Kidney (tissue), 14 donors: ENCODE results near the gene WDR17. TPM values are rescaled to one million over a fixed set of nuclear protein-coding genes. Genes with fewer than 3 reads are reported as not detected.

Source experiments
- DNase-seq, 5 donors: peaks; one replicate each; pipeline ENCODE4 v3.0.0-alpha.2; 2013 to 2020
- FAIRE-seq: peaks from 2 replicates; lab custom pipeline; 2012; peaks lifted over from hg19 to GRCh38; lab: Jason Lieb, UNC
- H3K27ac ChIP-seq, 2 donors: one replicate each; pipeline ENCODE4 v1.7.0; 2013; ENCODE audit warnings: low read depth in 2 of 2, low read length in 2 of 2, inconsistent platforms in 1 of 2
- H3K27me3 ChIP-seq: one replicate; pipeline ENCODE4 v1.7.1; 2013; ENCODE audit warnings: low read length, inconsistent platforms; ENCODE audit not compliant: control insufficient read depth, insufficient read depth
- H3K36me3 ChIP-seq, 3 donors: one replicate each; pipeline versions ENCODE4 v1.7.0 to v1.7.1; 2013; ENCODE audit warnings: low read length in 3 of 3, control low read depth in 1 of 3, inconsistent platforms in 1 of 3; ENCODE audit not compliant: insufficient read depth in 3 of 3, control insufficient read depth in 2 of 3
- H3K4me1 ChIP-seq, 3 donors: one replicate each; pipeline versions ENCODE4 v1.7.0 to v1.7.1; 2013; ENCODE audit warnings: low read length in 3 of 3, inconsistent platforms in 1 of 3, low read depth in 1 of 3; ENCODE audit not compliant: control insufficient read depth in 2 of 3, insufficient read depth in 2 of 3
- H3K4me3 ChIP-seq, 3 donors: one replicate each; pipeline versions ENCODE4 v1.7.0 to v1.8.1; 2013; ENCODE audit warnings: low read length in 3 of 3, control low read depth in 1 of 3, inconsistent platforms in 1 of 3
- H3K9ac ChIP-seq, 3 donors: one replicate each; pipeline versions ENCODE4 v1.7.0 to v1.7.1; 2013; ENCODE audit warnings: low read length in 3 of 3, control low read depth in 1 of 3, inconsistent platforms in 1 of 3
- H3K9me3 ChIP-seq, 3 donors: one replicate each; pipeline versions ENCODE4 v1.7.0 to v1.7.1; 2013; ENCODE audit warnings: low read length in 3 of 3, control low read depth in 1 of 3, inconsistent platforms in 1 of 3; ENCODE audit not compliant: control insufficient read depth in 2 of 3, insufficient read depth in 1 of 3
- intact Hi-C: fragments of 100-400 bp; cut with DNase I; formaldehyde crosslinking; loops from one replicate; pipeline ENCODE4 v1.11.1; 2022
- polyA plus RNA-seq: library from polyadenylated mRNA; stranded (reverse); fragments of 350-450 nt; fragmentation: Illumina TruSeq; extraction: RNeasy Lipid Tissue Mini Kit (QIAGEN cat#74804); gene quantifications from one replicate; pipeline ENCODE4 v1.2.3, GENCODE V29; 2014; ENCODE audit warnings: low read depth, low replicate concordance; ENCODE audit not compliant: insufficient read depth
- total RNA-seq: library from RNA; stranded (reverse); fragmentation: NEBNext Ultra II Directional; extraction: Animal tissue kit (Norgen Biotek cat#: 25700); gene quantifications from one replicate; pipeline ENCODE4 v1.2.1, GENCODE V29; 2021
- TF ChIP-seq, protein P1 (sequence below): IDR thresholded peaks from 3 replicates; pipeline ENCODE4 v1.5.1; 2012; ENCODE audit warnings: mild to moderate bottlenecking, moderate library complexity, borderline replicate concordance; ENCODE audit not compliant: insufficient read depth; ENCODE audit errors: extremely low read depth
- donor health status: control.
- donor health status: control.
- donor health status: control.
- donor health status: control.
- donor health status: control.
- donor health status: DM: yes; HTN: yes; CAD: no.
- donor health status: Normal renal cell carcinoma (clear cell type).

Gene WDR17
- total and polyA plus RNA-seq, 2 donors from 2014 or later, result 1.4 to 6.4 TPM

DNA sequence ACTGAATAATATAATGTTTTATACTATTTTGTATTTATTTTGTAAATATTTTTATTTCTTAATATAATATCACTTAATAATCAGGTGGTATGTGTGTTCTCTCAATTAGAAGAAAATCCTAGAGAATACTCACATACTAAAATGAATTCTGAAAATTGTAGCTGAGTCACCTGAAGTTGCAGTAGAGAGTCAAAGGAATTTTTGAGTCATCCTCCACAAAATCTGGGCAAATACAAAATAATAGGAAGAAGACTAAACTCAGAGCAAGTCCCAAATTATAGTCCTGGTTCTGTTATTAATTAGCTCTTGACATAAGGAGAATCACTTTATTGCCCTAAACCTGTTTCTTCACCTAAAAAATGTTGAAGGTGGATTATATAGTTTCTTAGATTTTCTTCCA lies 72.0 kb downstream of the WDR17 start:
- Histone ChIP-seq H3K27ac (no peak overlapping the region), H3K4me3 (no peak overlapping the region), H3K9me3 (no peaks in the 10 kb centered on the region), H3K27me3 (no peaks in the 10 kb centered on the region), H3K4me1 (no peaks in the 10 kb centered on the region), H3K9ac (no peak overlapping the region), H3K36me3 (no peaks in the 10 kb centered on the region)
- TF ChIP-seq, protein P1, sequence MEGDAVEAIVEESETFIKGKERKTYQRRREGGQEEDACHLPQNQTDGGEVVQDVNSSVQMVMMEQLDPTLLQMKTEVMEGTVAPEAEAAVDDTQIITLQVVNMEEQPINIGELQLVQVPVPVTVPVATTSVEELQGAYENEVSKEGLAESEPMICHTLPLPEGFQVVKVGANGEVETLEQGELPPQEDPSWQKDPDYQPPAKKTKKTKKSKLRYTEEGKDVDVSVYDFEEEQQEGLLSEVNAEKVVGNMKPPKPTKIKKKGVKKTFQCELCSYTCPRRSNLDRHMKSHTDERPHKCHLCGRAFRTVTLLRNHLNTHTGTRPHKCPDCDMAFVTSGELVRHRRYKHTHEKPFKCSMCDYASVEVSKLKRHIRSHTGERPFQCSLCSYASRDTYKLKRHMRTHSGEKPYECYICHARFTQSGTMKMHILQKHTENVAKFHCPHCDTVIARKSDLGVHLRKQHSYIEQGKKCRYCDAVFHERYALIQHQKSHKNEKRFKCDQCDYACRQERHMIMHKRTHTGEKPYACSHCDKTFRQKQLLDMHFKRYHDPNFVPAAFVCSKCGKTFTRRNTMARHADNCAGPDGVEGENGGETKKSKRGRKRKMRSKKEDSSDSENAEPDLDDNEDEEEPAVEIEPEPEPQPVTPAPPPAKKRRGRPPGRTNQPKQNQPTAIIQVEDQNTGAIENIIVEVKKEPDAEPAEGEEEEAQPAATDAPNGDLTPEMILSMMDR, result no peak
- intact Hi-C loops, result no loop called here
- FAIRE-seq, result no peak
- no peak for DNase-seq

DNA sequence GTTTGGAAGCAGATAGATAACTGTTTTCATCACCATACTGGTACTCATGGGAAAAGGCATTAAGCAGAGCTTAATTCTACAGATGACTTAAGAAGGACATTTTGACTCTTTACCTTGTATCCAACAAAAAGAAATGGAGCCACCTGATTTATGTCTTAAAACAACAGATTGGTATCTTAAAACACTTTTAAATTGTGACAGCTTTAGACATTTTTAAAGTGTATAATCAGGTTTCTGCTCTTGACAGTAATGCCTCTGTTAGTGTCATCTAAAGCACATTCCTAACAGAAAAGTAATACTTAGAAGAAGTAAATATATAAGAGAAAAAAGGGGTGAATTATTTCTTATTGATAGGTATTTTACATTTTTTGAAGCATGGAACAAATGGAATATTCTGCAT lies 73.9 kb downstream of the WDR17 start:
- Histone ChIP-seq H3K27me3 (no peaks in the 10 kb centered on the region), H3K27ac (no peak overlapping the region), H3K4me1 (no peaks in the 10 kb centered on the region), H3K9me3 (no peaks in the 10 kb centered on the region), H3K4me3 (no peak overlapping the region), H3K9ac (no peak overlapping the region), H3K36me3 (no peaks in the 10 kb centered on the region)
- FAIRE-seq (no peak), DNase-seq (no peak)
- TF ChIP-seq, protein P1, result no peak
- intact Hi-C loops, result no loop called here

DNA sequence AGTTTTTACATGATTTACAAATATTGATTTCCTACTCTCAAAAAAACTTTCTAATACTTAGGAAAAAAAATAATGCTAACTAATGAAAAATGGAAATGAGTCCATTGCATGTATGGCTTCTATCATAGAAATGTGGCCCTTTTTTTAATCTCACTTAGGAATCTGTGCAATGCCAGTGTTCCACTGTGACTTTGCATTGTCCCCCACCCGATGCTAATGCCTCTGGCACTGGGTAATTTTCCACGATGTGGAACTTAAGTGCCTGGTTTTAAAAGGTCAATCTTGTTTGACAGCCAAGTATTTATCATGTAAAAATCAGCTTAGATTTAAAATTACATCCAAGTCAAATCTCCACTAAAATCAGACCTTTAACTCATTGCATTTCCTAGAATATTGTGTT lies 76.6 kb downstream of the WDR17 start:
- intact Hi-C loops, result no loop called here
- H3K9me3 ChIP-seq, result no peaks in the 10 kb centered on the region
- TF ChIP-seq, protein P1, result no peak
- no peaks in the 10 kb centered on the region for H3K27me3 ChIP-seq
- no peak overlapping the region for H3K4me3 ChIP-seq
- DNase-seq, result no peak
- no peaks in the 10 kb centered on the region for H3K36me3 ChIP-seq
- no peak overlapping the region for H3K27ac ChIP-seq
- no peaks in the 10 kb centered on the region for H3K4me1 ChIP-seq
- FAIRE-seq, result peak; percentile 32
- H3K9ac ChIP-seq, result no peak overlapping the region

DNA sequence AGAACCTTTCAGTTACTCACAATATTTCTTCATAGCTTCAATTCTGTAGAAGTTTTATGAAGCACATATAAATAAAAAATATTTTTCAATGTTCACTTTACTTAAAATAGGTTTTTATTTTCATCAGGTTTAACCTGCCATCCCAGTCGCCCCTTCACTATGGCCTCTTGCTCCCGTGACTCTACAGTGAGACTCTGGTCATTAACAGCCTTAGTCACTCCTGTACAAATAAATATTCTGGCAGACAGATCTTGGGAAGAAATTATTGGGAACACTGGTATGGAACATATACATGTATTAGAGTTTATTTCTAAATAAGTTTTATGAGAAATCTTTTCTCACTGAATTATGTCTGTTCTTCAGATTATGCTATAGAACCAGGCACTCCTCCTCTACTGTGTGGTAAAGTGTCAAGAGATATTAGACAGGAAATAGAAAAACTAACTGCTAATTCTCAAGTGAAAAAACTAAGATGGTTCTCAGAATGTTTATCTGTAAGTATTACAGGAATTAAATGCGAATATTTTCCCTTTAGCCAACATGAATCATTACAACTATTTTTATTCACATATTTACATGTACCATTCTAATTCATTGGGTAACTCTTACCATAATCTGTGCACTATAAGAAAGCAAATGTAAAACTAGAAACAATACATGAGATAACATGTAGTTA lies 84.2 kb downstream of the WDR17 start:
- H3K4me3 ChIP-seq, result no peak overlapping the region
- H3K9ac ChIP-seq, result no peak overlapping the region
- no peak overlapping the region for H3K27ac ChIP-seq
- TF ChIP-seq, protein P1, result no peak
- H3K27me3 ChIP-seq, result no peaks in the 10 kb centered on the region
- FAIRE-seq (no peak), DNase-seq (no peak)
- H3K9me3 ChIP-seq, result no peaks in the 10 kb centered on the region
- H3K4me1 ChIP-seq, result no peaks in the 10 kb centered on the region
- intact Hi-C loops, result no loop called here
- no peaks in the 10 kb centered on the region for H3K36me3 ChIP-seq
